NCI-H2227 (cell line): ENCODE results near the gene SLC16A13.

Experiments
- DNase-seq: peaks from one replicate; lab custom pipeline; 2025; ENCODE audit not compliant: unreplicated experiment; lab: John Stamatoyannopoulos, UW

SLC16A13 gene

DNA sequence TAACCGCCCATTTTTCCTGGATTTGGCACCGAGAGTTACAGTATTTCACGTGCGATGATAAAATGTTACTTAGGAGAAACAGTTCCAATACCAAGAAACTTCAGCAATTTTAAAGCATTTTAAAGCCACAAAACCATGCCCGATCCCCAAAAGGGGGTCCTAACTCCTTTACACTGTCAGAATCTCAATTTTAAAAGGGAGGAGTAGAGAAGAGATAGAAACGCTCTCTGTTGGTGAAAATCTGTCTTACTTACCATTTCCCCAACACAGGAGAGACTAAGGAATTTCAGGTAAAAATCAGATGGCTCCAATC, 23.9 kb upstream of the SLC16A13 start:
- no peak for DNase-seq

DNA sequence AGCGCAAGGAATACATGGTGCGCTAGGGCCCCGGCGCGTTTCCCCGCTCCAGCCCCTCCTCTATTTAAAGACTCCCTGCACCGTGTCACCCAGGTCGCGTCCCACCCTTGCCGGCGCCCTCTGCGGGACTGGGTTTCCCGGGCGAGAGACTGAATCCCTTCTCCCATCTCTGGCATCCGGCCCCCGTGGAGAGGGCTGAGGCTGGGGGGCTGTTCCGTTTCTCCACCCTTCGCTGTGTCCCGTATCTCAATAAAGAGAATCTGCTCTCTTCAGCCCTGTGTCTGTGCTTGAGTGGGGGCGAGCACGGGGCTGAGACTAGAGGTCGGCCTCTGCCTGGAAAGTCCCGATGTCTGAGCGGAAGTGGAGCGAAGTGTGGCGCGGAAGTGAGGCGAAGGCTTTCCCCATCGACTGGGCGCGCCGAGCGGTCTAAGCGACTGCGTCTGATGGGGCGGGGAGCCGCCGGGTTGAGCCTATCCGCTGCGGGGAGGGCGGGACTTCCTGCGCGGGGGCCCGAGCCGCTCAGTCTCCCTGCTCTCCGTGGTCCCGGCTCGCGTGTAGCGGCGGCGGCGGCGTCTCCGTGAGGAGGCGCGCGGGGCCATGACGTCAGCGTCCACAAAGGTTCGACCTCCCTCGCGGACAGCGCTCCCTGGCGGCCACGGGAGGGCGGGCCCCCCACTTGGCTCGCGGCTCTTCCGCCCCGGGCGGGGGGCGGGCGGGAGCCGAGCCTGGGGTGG, 21.4 kb upstream of the SLC16A13 start:
- peak; percentile 96 for DNase-seq

DNA sequence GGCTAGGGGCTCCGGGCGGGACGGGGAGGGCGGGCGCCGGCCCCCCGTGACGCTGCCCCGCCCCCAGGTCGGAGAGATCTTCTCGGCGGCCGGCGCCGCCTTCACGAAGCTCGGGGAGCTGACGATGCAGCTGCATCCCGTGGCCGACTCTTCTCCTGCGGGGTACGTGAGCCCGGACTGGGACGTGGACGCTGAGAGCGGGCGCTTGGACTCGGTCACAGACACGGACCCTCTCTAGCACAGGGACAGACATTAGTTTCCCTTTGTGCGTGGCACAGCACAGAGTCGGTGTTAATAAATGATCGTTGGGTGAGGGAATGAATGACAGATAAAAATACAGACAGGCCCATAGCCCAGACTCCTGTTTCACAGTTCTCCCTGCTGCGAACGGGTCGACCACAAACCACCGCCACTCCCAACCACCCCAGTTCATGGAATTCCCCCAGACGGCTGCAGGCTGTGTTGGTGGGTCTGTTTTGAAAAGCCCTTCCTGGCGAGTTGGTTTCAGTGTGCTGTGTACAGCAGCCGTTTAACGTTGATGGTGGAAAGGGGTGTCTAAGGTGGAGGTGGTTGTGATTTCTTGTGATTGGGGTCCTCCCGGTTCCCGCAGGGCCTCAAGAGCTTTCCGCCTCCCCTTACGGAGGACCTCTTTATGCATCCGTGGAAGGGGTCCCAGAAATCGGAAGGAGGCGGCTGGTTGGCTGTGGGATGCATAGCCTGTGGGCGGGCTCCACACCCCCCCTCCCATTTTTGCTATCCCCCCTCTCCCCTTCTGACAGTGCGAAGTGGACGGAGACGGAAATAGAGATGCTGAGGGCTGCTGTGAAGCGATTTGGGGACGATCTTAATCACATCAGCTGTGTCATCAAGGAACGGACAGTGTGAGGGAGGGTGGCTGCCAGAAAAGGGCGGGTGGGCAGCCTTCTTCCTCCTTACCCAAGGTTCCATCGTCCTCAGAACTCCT, 20.5 kb upstream of the SLC16A13 start:
- DNase-seq = peak; percentile 43

DNA sequence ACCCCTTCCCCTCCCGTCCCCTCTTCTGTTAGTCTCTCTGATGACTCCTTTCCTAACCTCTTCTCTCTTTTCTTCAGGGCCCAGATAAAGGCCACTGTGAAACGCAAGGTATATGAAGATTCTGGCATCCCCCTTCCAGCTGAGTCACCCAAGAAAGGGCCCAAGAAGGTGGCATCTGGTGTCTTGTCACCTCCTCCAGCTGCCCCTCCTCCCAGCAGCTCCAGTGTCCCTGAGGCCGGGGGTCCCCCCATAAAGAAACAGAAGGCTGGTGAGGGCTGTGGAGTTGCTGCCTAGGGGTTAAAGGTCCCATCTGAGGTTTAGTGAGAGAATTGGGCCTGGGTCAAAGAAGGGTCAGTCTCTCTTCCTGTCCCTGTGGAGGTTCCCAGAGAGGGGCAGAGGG, 19.4 kb upstream of the SLC16A13 start:
- no peak for DNase-seq

DNA sequence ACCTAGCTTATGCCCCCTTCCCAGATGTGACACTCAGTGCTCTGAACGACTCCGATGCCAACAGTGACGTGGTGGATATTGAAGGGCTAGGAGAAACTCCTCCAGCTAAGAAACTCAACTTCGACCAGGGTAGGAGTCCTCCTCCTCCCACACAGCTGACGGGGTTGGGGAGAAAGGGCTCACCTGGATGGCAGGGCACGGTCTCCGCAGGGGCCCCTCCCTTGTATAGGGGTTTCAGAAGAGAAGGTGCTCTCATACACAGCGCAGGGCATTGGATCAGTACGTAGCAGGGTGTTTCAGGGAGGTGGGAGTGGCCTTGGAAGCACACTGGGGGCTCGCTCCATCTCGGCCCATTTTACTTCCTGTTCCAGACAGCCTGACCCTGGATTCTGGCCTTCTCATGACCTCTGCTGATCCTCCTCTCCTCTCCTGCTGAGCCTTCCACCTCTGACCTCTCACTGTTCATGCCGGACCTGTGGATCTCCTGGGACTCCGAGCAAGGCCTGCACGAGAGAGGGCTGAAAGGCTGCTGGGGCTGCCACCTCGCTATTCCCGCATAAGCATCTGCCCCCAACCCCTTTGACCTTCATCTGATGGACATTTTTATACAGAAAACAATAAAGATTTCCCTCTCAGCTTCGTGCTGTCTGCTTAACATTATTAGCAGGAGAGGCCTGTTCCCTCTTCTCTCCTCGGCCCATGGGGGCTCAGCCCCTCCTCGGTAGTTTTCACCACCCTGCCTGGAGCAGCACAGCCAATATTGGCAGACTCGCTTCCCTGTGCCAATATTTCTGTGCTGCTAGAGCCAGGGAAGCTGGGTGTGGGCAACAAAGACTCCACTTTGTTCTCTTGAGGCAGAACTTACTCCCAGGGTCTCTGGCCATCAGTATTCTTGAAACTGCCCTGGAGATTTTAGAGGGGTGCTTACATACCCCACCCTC, 18.7 kb upstream of the SLC16A13 start:
- no peak for DNase-seq

DNA sequence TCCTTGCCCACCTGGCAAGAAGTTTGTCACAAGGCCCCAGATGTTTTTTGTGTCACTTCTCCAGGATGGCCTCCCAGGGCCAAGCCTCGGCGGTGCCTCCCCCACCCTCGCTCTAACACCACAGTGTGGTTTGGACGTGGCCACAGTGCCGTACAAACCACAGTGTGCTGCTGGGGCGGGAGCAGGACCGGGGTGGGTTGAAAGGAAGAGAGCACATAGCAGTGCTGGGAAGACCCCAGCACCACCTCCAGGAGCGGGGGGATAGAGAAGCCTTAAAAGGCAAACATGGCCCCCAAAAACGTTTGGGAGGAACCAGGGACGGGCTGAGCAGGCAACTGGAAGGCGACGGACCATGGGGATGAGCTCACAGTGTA, 18.0 kb upstream of the SLC16A13 start:
- no peak for DNase-seq

DNA sequence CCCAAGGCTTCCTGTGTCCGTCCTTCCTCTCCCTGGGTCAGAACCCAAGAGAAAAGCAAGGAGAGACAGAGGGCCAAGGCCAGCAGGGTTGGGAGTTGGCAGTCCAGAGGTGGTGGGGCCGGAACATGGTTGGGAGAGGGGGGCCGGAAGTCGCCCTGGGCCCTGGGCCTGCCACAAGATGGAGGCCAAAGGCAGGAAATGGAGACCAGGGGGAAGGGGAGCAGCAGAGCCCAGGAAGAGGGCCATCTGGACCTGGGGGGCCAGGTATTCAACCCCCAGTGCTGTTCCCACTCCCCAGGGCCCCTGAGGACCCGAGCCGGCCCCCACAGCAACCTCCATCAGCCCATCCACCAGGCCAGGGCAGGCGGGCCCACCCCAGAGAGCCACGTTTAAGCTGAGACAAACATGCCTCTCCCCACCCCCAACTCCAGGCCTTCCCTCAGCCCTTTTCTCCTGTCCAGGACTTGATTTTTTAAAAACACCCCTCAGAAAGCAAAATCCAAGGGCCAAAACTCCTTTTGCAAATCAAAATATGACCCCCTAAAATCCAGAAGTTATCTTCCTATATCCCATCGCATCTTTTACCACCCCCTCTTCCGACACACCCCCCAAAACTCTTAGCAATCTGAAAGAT, 17.4 kb upstream of the SLC16A13 start:
- no peak for DNase-seq

DNA sequence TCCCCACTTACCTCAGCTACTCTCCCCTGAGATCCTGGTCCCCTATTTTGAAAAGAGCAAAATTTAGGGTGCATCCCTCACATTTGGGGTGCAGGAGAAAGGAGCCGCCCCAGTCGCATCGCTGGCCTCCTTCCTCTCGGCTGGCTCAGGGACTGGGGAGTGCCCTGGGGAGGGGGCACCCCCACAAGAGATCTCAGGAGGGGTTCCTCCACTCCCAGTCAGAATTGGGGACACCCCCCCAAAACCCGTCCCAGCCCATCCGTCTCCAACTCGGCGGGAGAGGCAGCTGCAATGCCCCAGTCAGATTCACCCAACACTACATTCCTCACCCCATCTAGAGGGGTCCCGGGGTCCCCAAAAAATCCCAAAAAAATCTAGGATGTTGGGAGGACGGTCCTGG, 16.4 kb upstream of the SLC16A13 start:
- no peak for DNase-seq

DNA sequence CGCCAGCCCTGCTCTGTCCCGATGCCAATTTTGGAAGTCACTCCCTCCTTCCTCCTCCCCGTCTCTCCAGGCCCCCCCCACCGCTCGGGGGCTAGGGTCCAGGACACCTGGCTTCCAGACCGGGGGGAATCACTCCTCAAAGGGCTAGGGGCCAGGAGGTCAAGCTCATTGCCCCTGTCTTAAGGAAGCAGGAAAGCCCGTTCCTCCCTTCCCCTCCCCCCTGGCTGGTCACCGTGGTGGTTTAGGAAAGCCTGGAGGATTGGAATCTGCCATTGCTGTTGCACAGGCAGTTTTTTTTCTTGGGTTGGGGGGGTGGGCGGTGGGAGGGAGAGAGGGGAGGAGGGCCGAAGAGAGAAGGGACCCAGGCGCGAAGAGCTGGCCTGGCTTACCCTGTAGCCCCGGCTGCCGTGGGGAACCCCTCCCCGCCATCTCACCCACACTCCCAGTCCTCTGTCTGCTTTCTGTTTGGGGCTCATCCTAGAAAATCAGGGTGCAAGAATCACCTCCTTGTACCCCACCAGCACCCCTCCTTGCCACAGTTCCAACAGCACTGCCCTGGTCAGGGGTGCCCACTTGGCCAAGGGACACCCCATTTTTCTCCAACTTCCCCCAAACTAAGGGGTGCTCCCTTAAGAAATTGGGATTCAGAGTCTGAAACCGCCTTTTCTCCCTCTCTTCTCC, 15.8 kb upstream of the SLC16A13 start:
- peak; percentile 68 for DNase-seq

DNA sequence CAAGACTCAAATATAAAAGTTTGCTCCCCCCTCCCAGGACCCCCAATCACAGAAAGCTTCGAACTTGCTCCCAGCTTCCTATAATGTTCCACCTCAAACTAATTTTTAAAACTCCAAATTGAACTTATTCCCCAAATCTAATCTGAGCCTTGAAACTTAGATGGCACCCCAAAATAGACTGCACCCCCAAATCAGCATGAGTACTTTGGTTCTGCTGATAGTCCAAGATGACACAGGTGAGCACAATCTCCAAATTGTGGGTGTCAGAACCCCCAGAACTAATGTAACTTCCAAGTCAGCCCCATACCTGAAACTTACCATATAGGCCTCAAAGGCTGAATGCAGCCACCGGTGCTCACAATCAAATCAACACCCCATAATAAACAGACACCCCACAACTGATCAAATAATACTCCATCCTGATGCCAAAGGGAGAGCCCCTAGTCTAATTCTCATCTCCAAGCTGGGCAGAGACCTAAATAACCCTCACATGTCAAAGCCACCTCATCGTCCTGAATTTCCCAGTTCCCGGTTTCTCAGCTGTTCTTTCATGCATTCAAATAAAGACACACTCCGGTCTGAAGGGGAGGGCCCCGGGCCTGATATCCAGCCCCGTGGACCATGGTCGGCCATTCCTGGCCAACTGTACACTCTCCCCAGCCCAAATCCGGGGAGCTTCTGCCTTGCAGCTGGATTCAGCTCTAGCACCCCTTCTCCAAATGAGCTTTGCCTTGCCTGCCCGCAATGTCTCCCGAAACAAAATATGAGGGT, 14.7 kb upstream of the SLC16A13 start:
- DNase-seq = no peak

DNA sequence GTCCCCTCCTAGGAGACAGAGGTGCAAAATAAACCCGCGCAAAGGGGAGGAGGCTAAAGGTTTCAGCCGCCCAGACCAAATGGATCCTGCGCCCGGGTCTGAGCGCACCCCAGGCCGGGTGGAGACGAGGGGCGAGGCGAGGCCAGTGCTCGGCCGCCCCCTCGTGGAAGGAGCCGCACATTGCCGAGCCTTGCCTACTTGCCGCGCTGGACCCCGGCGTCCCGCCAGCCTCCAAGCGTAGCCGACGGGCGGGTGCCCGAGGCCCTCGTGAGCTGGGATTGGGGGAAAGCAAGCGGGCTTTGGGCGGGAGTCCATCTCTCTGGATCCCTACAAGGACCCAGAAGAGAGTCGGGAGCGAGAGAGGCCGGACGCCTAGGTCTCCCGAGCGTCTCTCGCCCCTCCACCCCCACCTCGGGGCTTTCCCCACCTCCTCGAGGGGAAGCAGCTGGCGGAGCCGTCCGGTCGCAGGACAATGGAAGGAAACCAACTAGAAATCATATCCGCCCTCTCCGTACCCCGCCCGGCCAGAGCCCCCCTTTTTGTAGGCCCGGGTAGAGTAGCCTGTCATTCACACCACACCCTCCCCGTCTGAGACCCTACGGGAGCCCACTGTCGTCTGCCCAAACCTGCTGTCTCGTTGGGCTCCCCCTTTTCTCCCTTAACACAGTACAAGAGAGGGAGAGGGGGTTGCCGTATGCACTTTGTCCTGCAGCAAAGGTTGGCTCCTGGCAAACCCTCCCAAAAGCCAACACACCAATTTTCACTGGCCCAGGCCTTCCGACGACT, 13.6 kb upstream of the SLC16A13 start:
- DNase-seq = peak; percentile 71

DNA sequence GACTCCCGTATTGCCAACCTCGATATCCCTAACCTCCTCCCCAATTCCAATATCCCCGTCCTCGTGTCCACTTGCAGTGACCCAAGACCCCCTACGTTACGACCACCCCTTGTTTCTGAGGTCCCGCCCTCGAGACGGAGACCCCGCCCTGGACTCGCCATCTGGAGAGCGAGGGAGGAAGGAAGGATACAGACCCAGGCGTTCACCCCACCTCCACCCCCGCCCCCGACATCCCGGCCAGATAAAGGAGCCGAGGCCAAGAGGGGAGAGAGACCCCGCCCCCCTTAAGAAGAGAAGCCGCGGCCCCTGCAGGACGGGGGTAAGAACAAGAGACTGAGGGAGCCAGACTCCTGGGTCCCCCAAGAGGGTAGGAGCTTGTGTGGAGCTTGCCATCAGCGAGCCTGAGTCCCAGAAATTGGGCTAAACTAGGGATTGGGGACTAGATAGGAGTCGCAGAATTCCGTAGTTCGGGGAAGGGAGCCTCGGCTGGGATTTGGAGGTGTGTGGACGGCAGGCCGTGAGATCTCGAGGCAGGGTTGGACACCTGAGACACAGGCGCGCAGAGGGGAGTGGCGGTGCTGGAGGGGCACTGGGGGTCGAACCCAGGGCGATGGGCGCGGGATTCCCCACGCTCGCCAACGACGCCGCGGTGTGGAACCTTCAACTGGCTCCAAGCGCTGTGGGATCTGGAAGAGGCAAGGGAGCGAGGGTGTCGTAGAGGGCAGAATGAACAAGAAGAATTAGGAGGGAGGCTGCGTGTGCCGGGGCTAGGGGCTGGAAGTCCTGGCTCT, 12.8 kb upstream of the SLC16A13 start, which contains the start of gene BCL6B:
BCL6B (plus strand) TSS at position 270 of the 791 bp plus-strand sequence. CDS start 622 bp downstream, outside the sequence.
- DNase-seq = no peak

DNA sequence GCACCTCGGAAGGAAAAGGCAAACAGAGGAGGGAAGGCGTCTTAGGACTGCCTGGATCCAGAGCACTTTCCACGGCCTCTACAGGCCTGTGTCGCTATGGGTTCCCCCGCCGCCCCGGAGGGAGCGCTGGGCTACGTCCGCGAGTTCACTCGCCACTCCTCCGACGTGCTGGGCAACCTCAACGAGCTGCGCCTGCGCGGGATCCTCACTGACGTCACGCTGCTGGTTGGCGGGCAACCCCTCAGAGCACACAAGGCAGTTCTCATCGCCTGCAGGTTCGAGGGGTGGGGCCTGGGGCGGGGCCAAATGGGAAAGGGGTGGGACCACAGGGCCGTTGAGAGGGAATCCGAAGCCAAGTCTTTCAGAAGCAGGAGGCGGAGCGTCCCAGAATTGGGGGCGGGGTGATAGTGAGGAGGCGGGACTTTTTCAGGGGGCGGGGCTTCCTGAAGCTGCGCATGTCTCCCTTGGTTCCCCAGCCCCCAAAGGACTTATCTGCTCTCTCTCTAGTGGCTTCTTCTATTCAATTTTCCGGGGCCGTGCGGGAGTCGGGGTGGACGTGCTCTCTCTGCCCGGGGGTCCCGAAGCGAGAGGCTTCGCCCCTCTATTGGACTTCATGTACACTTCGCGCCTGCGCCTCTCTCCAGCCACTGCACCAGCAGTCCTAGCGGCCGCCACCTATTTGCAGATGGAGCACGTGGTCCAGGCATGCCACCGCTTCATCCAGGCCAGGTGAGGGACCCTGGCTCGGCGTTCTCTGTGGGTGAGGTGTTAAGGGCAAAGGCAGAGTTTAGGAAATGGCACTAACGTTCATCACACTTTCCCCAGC, 12.0 kb upstream of the SLC16A13 start:
- no peak for DNase-seq

DNA sequence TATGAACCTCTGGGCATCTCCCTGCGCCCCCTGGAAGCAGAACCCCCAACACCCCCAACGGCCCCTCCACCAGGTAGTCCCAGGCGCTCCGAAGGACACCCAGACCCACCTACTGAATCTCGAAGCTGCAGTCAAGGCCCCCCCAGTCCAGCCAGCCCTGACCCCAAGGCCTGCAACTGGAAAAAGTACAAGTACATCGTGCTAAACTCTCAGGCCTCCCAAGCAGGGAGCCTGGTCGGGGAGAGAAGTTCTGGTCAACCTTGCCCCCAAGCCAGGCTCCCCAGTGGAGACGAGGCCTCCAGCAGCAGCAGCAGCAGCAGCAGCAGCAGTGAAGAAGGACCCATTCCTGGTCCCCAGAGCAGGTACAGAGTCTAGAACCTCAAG, 11.4 kb upstream of the SLC16A13 start:
- no peak for DNase-seq

DNA sequence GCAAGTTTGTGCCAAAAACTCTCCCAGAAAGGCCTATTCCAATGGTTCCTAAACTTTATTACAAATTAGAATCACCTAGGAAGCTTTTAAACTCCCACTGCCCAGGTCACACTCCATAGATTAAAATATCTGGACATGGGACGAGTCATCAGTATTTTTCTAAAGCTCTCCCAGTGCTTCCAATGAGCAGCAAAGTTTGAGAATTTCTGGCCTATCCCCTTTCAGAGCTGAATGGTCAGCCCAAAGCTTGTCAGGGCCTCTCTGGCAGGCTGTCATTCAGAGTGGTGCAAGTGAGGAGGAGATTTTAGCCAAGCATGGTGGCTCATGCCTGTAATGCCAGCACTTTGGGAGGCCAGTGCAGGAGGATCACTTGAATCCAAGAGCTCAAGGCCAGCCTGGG, 10.6 kb upstream of the SLC16A13 start:
- no peak for DNase-seq

DNA sequence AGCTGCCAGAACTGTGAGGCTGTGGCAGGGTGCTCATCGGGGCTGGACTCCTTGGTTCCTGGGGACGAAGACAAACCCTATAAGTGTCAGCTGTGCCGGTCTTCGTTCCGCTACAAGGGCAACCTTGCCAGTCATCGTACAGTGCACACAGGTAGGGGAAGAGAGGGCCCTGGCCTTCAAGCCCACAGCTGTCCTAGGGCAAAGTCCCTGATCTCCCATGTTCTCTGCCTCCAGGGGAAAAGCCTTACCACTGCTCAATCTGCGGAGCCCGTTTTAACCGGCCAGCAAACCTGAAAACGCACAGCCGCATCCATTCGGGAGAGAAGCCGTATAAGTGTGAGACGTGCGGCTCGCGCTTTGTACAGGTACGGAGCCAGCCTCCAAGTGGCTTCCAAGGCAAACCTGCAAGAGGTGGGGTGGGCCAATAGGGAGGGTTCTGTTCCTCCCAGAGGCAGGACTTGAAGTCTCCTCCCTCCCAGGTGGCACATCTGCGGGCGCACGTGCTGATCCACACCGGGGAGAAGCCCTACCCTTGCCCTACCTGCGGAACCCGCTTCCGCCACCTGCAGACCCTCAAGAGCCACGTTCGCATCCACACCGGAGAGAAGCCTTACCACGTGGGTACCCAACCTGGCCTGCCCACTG, 9.2 kb upstream of the SLC16A13 start:
- DNase-seq = no peak

DNA sequence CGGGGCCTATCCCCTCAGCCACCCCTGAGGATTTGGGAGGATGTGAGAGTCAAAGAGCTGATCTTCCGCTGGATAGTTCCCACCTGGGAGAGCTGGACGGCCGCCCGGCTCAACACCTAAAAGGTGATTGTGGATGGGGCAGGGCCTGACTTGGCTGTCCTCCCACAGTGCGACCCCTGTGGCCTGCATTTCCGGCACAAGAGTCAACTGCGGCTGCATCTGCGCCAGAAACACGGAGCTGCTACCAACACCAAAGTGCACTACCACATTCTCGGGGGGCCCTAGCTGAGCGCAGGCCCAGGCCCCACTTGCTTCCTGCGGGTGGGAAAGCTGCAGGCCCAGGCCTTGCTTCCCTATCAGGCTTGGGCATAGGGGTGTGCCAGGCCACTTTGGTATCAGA, 8.5 kb upstream of the SLC16A13 start:
- DNase-seq = no peak
